NAMALWA (cell line): ENCODE data around the gene BUB1.
"Not testable (repeated sequence)": the region's sequence is repeated elsewhere in the genome, so short reads cannot be mapped to it uniquely, and the experiment has no call there.

Experiments used
- DNase-seq: peaks from one replicate; pipeline ENCODE4 v3.0.0-alpha.2; 2015; ENCODE audit warnings: low spot score

The BUB1 gene

DNA sequence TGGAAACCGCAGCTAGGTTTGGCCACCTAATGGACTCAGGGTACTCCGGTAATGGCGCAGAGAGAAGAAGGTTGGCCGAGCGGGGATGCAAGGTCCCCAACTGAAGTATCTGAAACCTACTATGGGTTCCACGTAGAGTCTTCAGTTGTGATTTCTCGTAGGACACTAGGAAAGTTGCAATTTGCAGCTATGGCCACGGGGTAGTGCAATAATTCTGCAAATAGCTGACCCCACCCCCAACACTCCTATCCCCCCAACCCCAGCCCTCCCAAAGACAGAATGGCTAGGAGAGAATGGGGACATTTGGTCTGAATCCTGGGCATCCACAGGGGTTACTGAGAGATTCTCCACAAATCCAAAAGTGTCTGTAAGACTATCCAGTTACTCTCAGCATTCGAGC is 75.7 kb downstream of the BUB1 start:
- not testable (repeated sequence) for DNase-seq

DNA sequence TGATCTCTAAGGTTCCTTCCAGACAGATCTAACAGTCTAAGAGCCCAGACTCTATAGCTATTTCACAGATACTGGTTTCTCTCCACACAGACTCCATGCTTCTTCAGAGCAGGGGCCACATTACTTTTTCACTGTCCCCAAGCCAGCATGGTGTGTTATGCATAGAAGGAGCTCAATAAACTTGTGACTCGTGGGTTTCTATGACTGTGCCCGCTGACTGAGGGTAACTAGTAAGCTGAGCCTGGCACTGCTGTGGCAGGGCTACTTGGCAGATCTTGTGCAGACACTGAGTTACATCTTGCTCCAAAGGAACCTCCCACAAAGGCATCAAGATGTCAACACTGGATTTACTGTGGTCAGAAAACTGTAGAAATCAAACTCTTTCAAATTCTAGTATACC is 85.9 kb downstream of the BUB1 start:
- not testable (repeated sequence) for DNase-seq

- DNase-seq: not testable (repeated sequence)
Observed at GRCh38 chr2:110589677-110590330, 88.1 kb downstream of the BUB1 start.

- DNase-seq: not testable (repeated sequence)
Observed at GRCh38 chr2:110588520-110588919, 89.3 kb downstream of the BUB1 start.
